ENCODE results near the gene IL22RA1.

DNA sequence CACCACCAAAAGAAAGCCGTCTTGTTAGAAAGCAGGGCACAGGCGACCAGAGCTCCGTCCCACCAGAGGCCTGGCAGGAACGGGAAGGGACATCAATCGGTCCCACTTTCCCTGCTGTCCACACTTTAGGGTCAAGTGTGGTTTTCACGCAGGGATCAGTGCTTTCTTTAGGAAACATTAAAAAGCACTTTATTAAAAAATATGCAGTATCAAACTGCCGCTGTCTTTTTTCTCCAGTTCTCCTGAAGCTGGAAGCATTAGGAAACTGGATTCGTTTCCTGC lies 43.7 kb upstream of the IL22RA1 start:
- TF ChIP-seq POLR2A (IDR thresholded peaks at IDR 0.05) = no peak
- TF ChIP-seq, protein P1, sequence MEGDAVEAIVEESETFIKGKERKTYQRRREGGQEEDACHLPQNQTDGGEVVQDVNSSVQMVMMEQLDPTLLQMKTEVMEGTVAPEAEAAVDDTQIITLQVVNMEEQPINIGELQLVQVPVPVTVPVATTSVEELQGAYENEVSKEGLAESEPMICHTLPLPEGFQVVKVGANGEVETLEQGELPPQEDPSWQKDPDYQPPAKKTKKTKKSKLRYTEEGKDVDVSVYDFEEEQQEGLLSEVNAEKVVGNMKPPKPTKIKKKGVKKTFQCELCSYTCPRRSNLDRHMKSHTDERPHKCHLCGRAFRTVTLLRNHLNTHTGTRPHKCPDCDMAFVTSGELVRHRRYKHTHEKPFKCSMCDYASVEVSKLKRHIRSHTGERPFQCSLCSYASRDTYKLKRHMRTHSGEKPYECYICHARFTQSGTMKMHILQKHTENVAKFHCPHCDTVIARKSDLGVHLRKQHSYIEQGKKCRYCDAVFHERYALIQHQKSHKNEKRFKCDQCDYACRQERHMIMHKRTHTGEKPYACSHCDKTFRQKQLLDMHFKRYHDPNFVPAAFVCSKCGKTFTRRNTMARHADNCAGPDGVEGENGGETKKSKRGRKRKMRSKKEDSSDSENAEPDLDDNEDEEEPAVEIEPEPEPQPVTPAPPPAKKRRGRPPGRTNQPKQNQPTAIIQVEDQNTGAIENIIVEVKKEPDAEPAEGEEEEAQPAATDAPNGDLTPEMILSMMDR (IDR thresholded peaks at IDR 0.05) = no peak
